Neural crest cell (in vitro differentiated cells): Measurements from ENCODE around the gene OSR1. TPM values are rescaled to one million over a fixed set of nuclear protein-coding genes. Genes with fewer than 3 reads are reported as not detected.

Experiments used
- DNase-seq: peaks from one replicate; pipeline ENCODE4 v3.0.0; 2021; ENCODE audit warnings: low read depth, mixed read lengths, low spot score
- H3K27ac Mint-ChIP-seq: one replicate; pipeline ENCODE4 v1.8.0; 2021; ENCODE audit warnings: mild to moderate bottlenecking, mixed read lengths; ENCODE audit not compliant: unreplicated experiment
- H3K27me3 Mint-ChIP-seq: 2 replicates; pipeline ENCODE4 v1.8.0; 2021; ENCODE audit warnings: low read depth, mild to moderate bottlenecking, mixed read lengths
- H3K36me3 Mint-ChIP-seq: 2 replicates; pipeline ENCODE4 v1.8.0; 2021; ENCODE audit warnings: low read depth, mild to moderate bottlenecking, mixed read lengths
- H3K4me1 Mint-ChIP-seq: 2 replicates; pipeline ENCODE4 v1.8.0; 2021; ENCODE audit warnings: mixed read lengths
- H3K4me3 Mint-ChIP-seq: one replicate; pipeline ENCODE4 v1.8.0; 2021; ENCODE audit warnings: mild to moderate bottlenecking, mixed read lengths
- H3K9me3 Mint-ChIP-seq: 2 replicates; pipeline ENCODE4 v1.8.0; 2021; ENCODE audit warnings: mixed read lengths
- CTCF ChIP-seq: fragments of 200-600 bp; sonication (generic); conservative IDR thresholded peaks from 2 replicates; pipeline ENCODE4 v1.5.0; 2021; ENCODE audit warnings: antibody characterized with exemption, mild to moderate bottlenecking
- total RNA-seq: library from RNA; stranded (reverse); gene quantifications from 2 replicates; pipeline ENCODE4 v1.2.1, GENCODE V29; 2021

Gene OSR1
- total RNA-seq, 1 donor from 2014 or later = 0.33 TPM

DNA sequence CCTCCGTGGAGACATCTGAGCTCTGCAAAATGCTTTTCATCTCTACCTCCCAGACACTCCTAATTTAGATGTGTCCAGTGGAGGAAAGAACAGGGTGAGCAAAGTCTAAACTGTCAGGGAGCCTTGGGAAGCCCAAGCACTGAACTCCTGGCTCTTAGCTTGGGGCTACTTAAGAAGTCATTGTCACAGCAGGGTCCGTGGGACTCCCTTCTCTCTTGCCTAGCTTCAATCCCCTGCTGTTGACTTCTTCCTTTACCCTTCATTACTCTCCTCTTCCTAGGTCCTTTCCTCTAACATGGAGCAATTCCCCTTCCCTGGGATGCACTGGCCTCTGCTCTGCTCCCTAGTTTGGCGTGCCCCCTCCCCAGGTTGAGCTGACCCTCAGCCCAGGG lies 3.4 kb downstream of the OSR1 start:
- Mint-ChIP-seq H3K4me1 (peaks cover 22% of the 10 kb centered on the region), H3K4me3 (peak overlapping the region; percentile 51)

GRCh38 chr2:19353721-19354050 lies 4.7 kb downstream of the OSR1 start:
- DNase-seq = no peak
- Mint-ChIP-seq H3K27me3 (peaks cover 97% of the 10 kb centered on the region), H3K36me3 (peaks cover 4% of the 10 kb centered on the region), H3K27ac (no peak overlapping the region), H3K4me3 (peak overlapping the region; percentile 34), H3K4me1 (peaks cover 22% of the 10 kb centered on the region), H3K9me3 (no peaks in the 10 kb centered on the region)
- TF ChIP-seq CTCF = no peak

More for the DNA sequence above, 3.4 kb downstream of the OSR1 start:
- TF ChIP-seq CTCF = no peak
- Mint-ChIP-seq H3K36me3 (peaks cover 4% of the 10 kb centered on the region), H3K27ac (no peak overlapping the region), H3K9me3 (no peaks in the 10 kb centered on the region), H3K27me3 (peaks cover 97% of the 10 kb centered on the region)
- no peak for DNase-seq

- Mint-ChIP-seq H3K4me3 (peak overlapping the region; percentile 10), H3K27me3 (peaks cover 97% of the 10 kb centered on the region), H3K36me3 (peaks cover 4% of the 10 kb centered on the region), H3K4me1 (peaks cover 22% of the 10 kb centered on the region), H3K9me3 (no peaks in the 10 kb centered on the region), H3K27ac (no peak overlapping the region)
- TF ChIP-seq CTCF = no peak
- DNase-seq = no peak
Observed at GRCh38 chr2:19352946-19353720, 5.3 kb downstream of the OSR1 start.

DNA sequence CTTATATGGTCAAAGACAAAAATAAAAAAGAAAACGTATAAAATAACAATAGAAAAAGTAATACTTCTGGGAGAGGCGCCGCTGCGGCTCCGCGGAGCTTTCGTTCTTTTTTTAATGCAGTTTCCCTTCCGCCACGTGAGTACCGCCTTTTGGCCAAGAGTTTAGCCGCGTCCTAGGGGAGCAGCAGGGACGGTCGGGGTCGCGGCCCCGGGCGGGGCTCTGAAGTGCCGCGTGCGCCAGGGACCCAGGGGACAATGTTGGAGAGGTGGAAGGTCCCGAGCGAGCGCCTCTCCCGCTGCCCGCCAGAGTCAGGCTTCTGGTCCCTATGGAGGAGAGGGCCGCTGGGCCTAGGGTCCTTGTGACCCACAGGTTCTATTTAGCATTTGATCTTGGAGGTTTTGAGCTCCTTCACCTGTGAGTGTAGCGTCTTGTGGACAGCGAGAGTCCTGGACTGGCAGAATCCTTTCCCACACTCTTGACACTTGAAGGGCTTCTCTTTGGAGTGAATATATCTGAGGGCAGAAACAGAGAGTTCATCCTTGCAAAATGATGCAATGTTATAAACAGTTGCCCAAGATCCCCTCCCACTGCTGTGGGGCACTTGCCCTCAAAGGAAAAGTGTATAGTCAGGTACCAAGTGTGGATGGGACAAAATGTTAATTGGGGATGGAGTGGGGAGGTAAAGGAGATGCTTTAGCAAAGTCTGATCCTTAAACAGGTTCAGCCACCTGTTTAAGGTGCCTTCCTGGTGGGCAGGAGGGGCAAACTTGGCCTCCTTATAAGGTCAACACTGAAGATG lies 6.3 kb downstream of the OSR1 start:
- Mint-ChIP-seq H3K4me1 (peaks cover 22% of the 10 kb centered on the region), H3K27ac (no peak overlapping the region), H3K4me3 (peak overlapping the region; percentile 27), H3K9me3 (no peaks in the 10 kb centered on the region), H3K27me3 (peaks cover 89% of the 10 kb centered on the region), H3K36me3 (peaks cover 4% of the 10 kb centered on the region)
- no peak for TF ChIP-seq CTCF
- no peak for DNase-seq

- Mint-ChIP-seq H3K9me3 (no peaks in the 10 kb centered on the region), H3K4me3 (peak overlapping the region; percentile 84), H3K27ac (no peak overlapping the region), H3K36me3 (peaks cover 4% of the 10 kb centered on the region), H3K27me3 (peaks cover 83% of the 10 kb centered on the region), H3K4me1 (peaks cover 22% of the 10 kb centered on the region)
- TF ChIP-seq CTCF = no peak
- no peak for DNase-seq
Observed at GRCh38 chr2:19351499-19351898, 6.9 kb downstream of the OSR1 start.
